H1 (cell line): ENCODE data around the gene ZBP1. TPM values are rescaled to one million over a fixed set of nuclear protein-coding genes. Genes with fewer than 3 reads are reported as not detected.

Source experiments
- KDM1A ChIP-seq: fragments of 200-600, 300-600 bp; sonication (generic); IDR thresholded peaks from 2 replicates; pipeline ENCODE4 v1.7.1; 2016; ENCODE audit warnings: mild to moderate bottlenecking, low read length, borderline replicate concordance
- SP1 ChIP-seq: IDR thresholded peaks from 2 replicates; pipeline ENCODE4 v1.6.1; 2011; ENCODE audit warnings: low read depth, low read length
- polyA plus RNA-seq, 7 experiments: library from polyadenylated mRNA; depleted of rRNA in 3 of 7; stranded (reverse) in 5 of 7; unstranded in 2 of 7; fragments of >200 nt in 5 of 7; fragments of 200-250 nt in 2 of 7; gene quantifications; 1 replicate in 5 of 7; 2 replicates in 1 of 7; 4 replicates in 1 of 7; pipeline versions ENCODE4 v1.2.1 to v1.2.3, GENCODE V29; 2011 to 2013; ENCODE audit warnings: missing spikeins in 2 of 7, mixed read lengths in 2 of 7
- total RNA-seq: library from RNA; stranded (reverse); fragmentation: NEBNext Ultra II Directional; extraction: Animal tissue kit (Norgen Biotek cat#: 25700); gene quantifications from 2 replicates; pipeline ENCODE4 v1.2.1, GENCODE V29; 2021

ZBP1 gene
- total and polyA plus RNA-seq, 2 of the 8 experiments (the other 6 are each of a cell fraction or from before 2014, with no cell fraction given) = not detected

DNA sequence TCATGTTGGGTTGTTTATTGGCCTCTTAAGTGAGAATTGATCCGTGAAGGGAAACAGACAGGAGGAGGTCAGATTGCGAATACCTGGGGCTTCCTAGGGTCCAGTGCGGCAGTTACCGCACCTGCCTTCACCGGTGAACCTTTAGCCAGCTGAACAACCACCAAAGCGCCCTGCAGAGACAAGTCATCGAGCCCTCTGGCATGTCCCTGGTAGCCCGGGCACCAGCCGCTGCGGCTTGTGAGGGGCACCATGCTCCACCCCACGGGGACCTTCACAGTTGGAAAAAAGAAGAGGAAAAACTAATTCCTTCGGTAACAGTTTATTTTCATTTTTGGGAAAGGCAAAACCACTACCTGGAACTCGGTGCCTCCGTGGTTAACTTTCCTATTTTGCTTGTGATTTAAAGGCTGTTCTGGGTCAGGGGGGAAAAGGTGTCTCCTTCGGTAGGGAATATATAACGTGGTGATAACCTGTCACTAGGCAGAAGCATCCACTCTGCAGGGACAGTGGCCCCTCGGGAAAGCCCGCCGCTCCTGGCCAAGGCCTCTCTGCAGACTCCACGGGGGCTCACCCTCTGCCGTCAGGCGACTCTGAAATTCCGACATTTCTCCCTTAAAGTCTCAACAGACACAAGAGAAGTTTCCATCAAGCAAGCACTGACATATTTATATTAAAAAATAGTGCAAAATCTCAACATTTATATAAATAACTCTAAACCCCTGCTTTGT is 30.7 kb upstream of the ZBP1 start (continued):
- TF ChIP-seq SP1 (no peak), KDM1A (no peak)
- TF ChIP-seq, all 59 proteins: peak for 0
